Astrocyte (in vitro differentiated cells and primary cell): ENCODE results near the gene KANK4. TPM values are rescaled to one million over a fixed set of nuclear protein-coding genes. Genes with fewer than 3 reads are reported as not detected.

ENCODE experiments used
- DNase-seq: peaks from one replicate; pipeline ENCODE4 v3.0.0-alpha.2; 2010; ENCODE audit warnings: low read depth
- FAIRE-seq: peaks from 2 replicates; lab custom pipeline; 2011; peaks lifted over from hg19 to GRCh38; lab: Jason Lieb, UNC
- H2AFZ ChIP-seq: 2 replicates; pipeline ENCODE4 v1.6.0; 2012; ENCODE audit warnings: low read depth, low read length, inconsistent platforms
- H3K27ac ChIP-seq: 2 replicates; pipeline ENCODE4 v1.5.1; 2011; ENCODE audit warnings: low read depth, low read length, inconsistent platforms
- H3K27me3 ChIP-seq: 2 replicates; pipeline ENCODE4 v1.6.0; 2011; ENCODE audit warnings: low read length, inconsistent platforms; ENCODE audit not compliant: insufficient read depth
- H3K36me3 ChIP-seq: 2 replicates; pipeline ENCODE4 v1.5.1; 2011; ENCODE audit warnings: low read length, inconsistent platforms; ENCODE audit not compliant: insufficient read depth
- H3K4me1 ChIP-seq: 2 replicates; pipeline ENCODE4 v1.5.1; 2011; ENCODE audit warnings: low read length, inconsistent platforms; ENCODE audit not compliant: insufficient read depth
- H3K4me2 ChIP-seq: 2 replicates; pipeline ENCODE4 v1.6.0; 2012; ENCODE audit warnings: low read length, inconsistent platforms
- H3K4me3 ChIP-seq: 2 replicates; pipeline ENCODE4 v1.5.1; 2011; ENCODE audit warnings: low read depth, mild to moderate bottlenecking, low read length, inconsistent platforms; ENCODE audit not compliant: insufficient read depth
- H3K79me2 ChIP-seq: 2 replicates; pipeline ENCODE4 v1.6.0; 2012; ENCODE audit warnings: mild to moderate bottlenecking, low read length, inconsistent platforms; ENCODE audit not compliant: insufficient read depth
- H3K9ac ChIP-seq: 2 replicates; pipeline ENCODE4 v1.6.0; 2012; ENCODE audit warnings: mild to moderate bottlenecking, low read length, inconsistent platforms
- H3K9me3 ChIP-seq: 2 replicates; pipeline ENCODE4 v1.5.1; 2012; ENCODE audit warnings: low read depth, mild to moderate bottlenecking, low read length, inconsistent platforms; ENCODE audit not compliant: insufficient read depth
- H4K20me1 ChIP-seq: 2 replicates; pipeline ENCODE4 v1.6.0; 2012; ENCODE audit warnings: low read length, inconsistent platforms; ENCODE audit not compliant: insufficient read depth
- H3K27ac Mint-ChIP-seq: one replicate; pipeline ENCODE4 v1.8.0; 2021; ENCODE audit warnings: mild to moderate bottlenecking, mixed read lengths; ENCODE audit not compliant: unreplicated experiment
- H3K27me3 Mint-ChIP-seq: one replicate; pipeline ENCODE4 v1.8.0; 2021; ENCODE audit warnings: low read depth, mixed read lengths; ENCODE audit not compliant: unreplicated experiment
- H3K36me3 Mint-ChIP-seq: one replicate; pipeline ENCODE4 v1.8.0; 2021; ENCODE audit warnings: low read depth, mixed read lengths; ENCODE audit not compliant: unreplicated experiment
- H3K4me1 Mint-ChIP-seq: one replicate; pipeline ENCODE4 v1.8.0; 2021; ENCODE audit warnings: low read depth, mixed read lengths; ENCODE audit not compliant: unreplicated experiment
- H3K4me3 Mint-ChIP-seq: one replicate; pipeline ENCODE4 v1.8.0; 2021; ENCODE audit warnings: mild to moderate bottlenecking, moderate library complexity, mixed read lengths; ENCODE audit not compliant: unreplicated experiment
- H3K9me3 Mint-ChIP-seq: one replicate; pipeline ENCODE4 v1.8.0; 2021; ENCODE audit warnings: mild to moderate bottlenecking, mixed read lengths; ENCODE audit not compliant: unreplicated experiment
- CTCF ChIP-seq: IDR thresholded peaks from 2 replicates; pipeline ENCODE4 v1.5.1; 2011; ENCODE audit warnings: low read depth, mild to moderate bottlenecking, inconsistent platforms, low read length, moderate library complexity; ENCODE audit not compliant: insufficient read depth
- EZH2 ChIP-seq: IDR thresholded peaks from 2 replicates; pipeline ENCODE4 v1.6.1; 2012; ENCODE audit warnings: mild to moderate bottlenecking, low read length, inconsistent platforms; ENCODE audit not compliant: insufficient read depth
- total RNA-seq: library from RNA; stranded (reverse); gene quantifications from 2 replicates; pipeline ENCODE4 v1.2.1, GENCODE V29; 2021

The KANK4 gene
- total RNA-seq, 1 donor from 2014 or later, result 8.5 TPM

- Histone ChIP-seq H3K27ac (no peak overlapping the region), H3K36me3 (no peaks in the 10 kb centered on the region), H2AFZ (no peak overlapping the region), H3K79me2 (no peaks in the 10 kb centered on the region), H4K20me1 (no peaks in the 10 kb centered on the region), H3K4me3 (no peak overlapping the region), H3K9ac (no peak overlapping the region), H3K4me2 (no peak overlapping the region), H3K27me3 (peaks cover 55% of the 10 kb centered on the region), H3K9me3 (no peaks in the 10 kb centered on the region), H3K4me1 (peaks cover 20% of the 10 kb centered on the region)
- Mint-ChIP-seq H3K4me1 (peaks cover 45% of the 10 kb centered on the region), H3K4me3 (peak overlapping the region; percentile 43), H3K9me3 (no peaks in the 10 kb centered on the region), H3K36me3 (peaks cover 6% of the 10 kb centered on the region), H3K27ac (peak overlapping the region; percentile 56), H3K27me3 (peaks cover 12% of the 10 kb centered on the region)
- TF ChIP-seq CTCF, result no peak
- TF ChIP-seq EZH2, result no peak
- FAIRE-seq, result no peak
- no peak for DNase-seq
Observed at GRCh38 chr1:62288662-62289061, 30.6 kb downstream of the KANK4 start.

- H3K4me1 Mint-ChIP-seq, result peaks cover 49% of the 10 kb centered on the region
- H3K36me3 Mint-ChIP-seq, result peaks cover 6% of the 10 kb centered on the region
- H3K4me3 ChIP-seq, result no peak overlapping the region
- no peaks in the 10 kb centered on the region for H4K20me1 ChIP-seq
- no peak overlapping the region for H3K4me3 Mint-ChIP-seq
- peaks cover 20% of the 10 kb centered on the region for H3K4me1 ChIP-seq
- H3K27ac ChIP-seq, result no peak overlapping the region
- H3K27me3 Mint-ChIP-seq, result peaks cover 12% of the 10 kb centered on the region
- peaks cover 55% of the 10 kb centered on the region for H3K27me3 ChIP-seq
- no peak overlapping the region for H3K4me2 ChIP-seq
- H3K9me3 Mint-ChIP-seq, result no peaks in the 10 kb centered on the region
- H3K9me3 ChIP-seq, result no peaks in the 10 kb centered on the region
- DNase-seq (no peak), FAIRE-seq (no peak)
- no peak overlapping the region for H2AFZ ChIP-seq
- H3K27ac Mint-ChIP-seq, result peak overlapping the region; percentile 56
- H3K9ac ChIP-seq, result no peak overlapping the region
- no peaks in the 10 kb centered on the region for H3K36me3 ChIP-seq
- no peak for TF ChIP-seq EZH2
- H3K79me2 ChIP-seq, result no peaks in the 10 kb centered on the region
Observed at GRCh38 chr1:62288224-62288623, 31.0 kb downstream of the KANK4 start.

- Mint-ChIP-seq H3K4me3 (peak overlapping the region; percentile 70), H3K27me3 (peaks cover 11% of the 10 kb centered on the region), H3K27ac (peak overlapping the region; percentile 36), H3K36me3 (peaks cover 6% of the 10 kb centered on the region), H3K9me3 (no peaks in the 10 kb centered on the region), H3K4me1 (peaks cover 53% of the 10 kb centered on the region)
- Histone ChIP-seq H3K79me2 (no peaks in the 10 kb centered on the region), H3K36me3 (no peaks in the 10 kb centered on the region), H3K9me3 (no peaks in the 10 kb centered on the region), H3K4me1 (peaks cover 20% of the 10 kb centered on the region), H3K4me2 (peak overlapping the region; percentile 60), H3K27me3 (peaks cover 44% of the 10 kb centered on the region), H3K27ac (no peak overlapping the region), H4K20me1 (no peaks in the 10 kb centered on the region), H2AFZ (no peak overlapping the region), H3K9ac (no peak overlapping the region), H3K4me3 (no peak overlapping the region)
- TF ChIP-seq CTCF (no peak), EZH2 (no peak)
- FAIRE-seq (no peak), DNase-seq (no peak)
Observed at GRCh38 chr1:62286786-62287224, 32.4 kb downstream of the KANK4 start.
